Body of pancreas (tissue), 4 donors: ENCODE data around the gene IL3. TPM values are rescaled to one million over a fixed set of nuclear protein-coding genes. Genes with fewer than 3 reads are reported as not detected.
A peak's percentile ranks its signal among the peaks of the same experiment; 100 is the strongest.

Experiments
- ATAC-seq: fragments of 150-250 bp; one replicate; pipeline ENCODE4 v1.9.1; 2016
- DNase-seq, 4 donors: peaks; one replicate each; pipeline ENCODE4 v3.0.0-alpha.2; 2019
- H3K27ac ChIP-seq, 4 donors: fragments of 200-600 bp; sonication (generic); 1 replicate in 3 of 4; 2 replicates in 1 of 4; pipeline versions ENCODE4 v1.5.1 to v1.6.1; 2016 to 2019; ENCODE audit warnings: mild to moderate bottlenecking in 1 of 4, mixed read lengths in 1 of 4, moderate library complexity in 1 of 4
- H3K27me3 ChIP-seq, 2 donors: fragments of 200-600 bp; sonication (generic); one replicate each; pipeline ENCODE4 v1.6.0; 2016; ENCODE audit warnings: mild to moderate bottlenecking in 1 of 2
- H3K36me3 ChIP-seq, 2 donors: fragments of 200-600 bp; sonication (generic); replicated peaks in 1 of 2; 2 replicates each; pipeline ENCODE4 v1.5.1; 2016; ENCODE audit warnings: low read depth in 2 of 2; ENCODE audit not compliant: insufficient read depth in 1 of 2
- H3K4me1 ChIP-seq: fragments of 200-600 bp; sonication (generic); one replicate; pipeline ENCODE4 v1.6.0; 2016
- H3K4me3 ChIP-seq, 2 donors: fragments of 200-600 bp; sonication (generic); 1 replicate in 1 of 2; 2 replicates in 1 of 2; pipeline ENCODE4 v1.5.1; 2016 to 2019
- H3K9me3 ChIP-seq, 3 donors: fragments of 200-600 bp; sonication (generic); 1 replicate in 2 of 3; 2 replicates in 1 of 3; pipeline ENCODE4 v1.5.1; 2016
- POLR2A ChIP-seq, 3 donors: fragments of 450-650 bp; IDR thresholded peaks; one replicate each; pipeline ENCODE4 v1.6.1; 2016; ENCODE audit warnings: antibody characterized with exemption in 3 of 3, mild to moderate bottlenecking in 2 of 3
- WGBS, 2 donors: methylation state at CpG; one replicate each; pipeline ENCODE4 v1.1.5; 2017; 5-methylcytosine and 5-hydroxymethylcytosine counted together
- intact Hi-C: fragments of 100-400 bp; cut with DNase I; formaldehyde crosslinking; loops from one replicate; pipeline ENCODE4 v1.15.1; 2023
- total RNA-seq, 2 donors: library from RNA; depleted of rRNA; stranded (reverse); fragments of >200 nt; gene quantifications; one replicate each; pipeline ENCODE4 v1.1.0, GENCODE V29; 2016
- TF ChIP-seq, protein P1 (sequence below), 7 experiments: fragments of 450-650 bp in 4 of 7; fragments of 200-600 bp in 3 of 7; sonication (generic) in 3 of 7; IDR thresholded peaks; one replicate each; pipeline ENCODE4 v1.5.1; 2016 to 2019; ENCODE audit warnings: antibody characterized with exemption in 7 of 7

Gene IL3
- total RNA-seq, 2 donors from 2014 or later, result not detected

DNA sequence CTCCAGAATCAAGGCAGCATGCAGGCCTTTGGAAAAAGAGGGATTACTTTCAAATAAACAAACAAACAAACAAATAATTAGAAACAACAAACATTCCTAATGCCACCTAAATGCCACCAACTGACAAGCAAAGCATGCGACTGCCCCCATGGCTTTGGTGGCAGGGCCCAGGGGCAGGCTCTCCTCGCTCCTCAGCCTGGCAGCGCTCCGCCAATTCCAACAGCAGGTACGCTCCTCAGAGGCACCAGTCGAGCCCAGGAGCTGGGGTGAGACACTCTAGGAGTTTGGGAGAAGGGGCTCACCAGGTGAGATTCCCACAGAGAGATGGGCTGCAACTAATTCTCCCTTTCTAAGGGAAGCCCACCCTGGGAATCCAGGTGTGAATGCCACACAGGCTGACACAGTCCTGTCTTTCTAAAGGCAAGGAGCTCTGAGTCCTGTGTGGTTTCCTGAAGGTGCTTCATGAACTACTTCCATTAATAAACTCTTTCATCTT lies 41.0 kb downstream of the IL3 start:
- TF ChIP-seq, protein P1, sequence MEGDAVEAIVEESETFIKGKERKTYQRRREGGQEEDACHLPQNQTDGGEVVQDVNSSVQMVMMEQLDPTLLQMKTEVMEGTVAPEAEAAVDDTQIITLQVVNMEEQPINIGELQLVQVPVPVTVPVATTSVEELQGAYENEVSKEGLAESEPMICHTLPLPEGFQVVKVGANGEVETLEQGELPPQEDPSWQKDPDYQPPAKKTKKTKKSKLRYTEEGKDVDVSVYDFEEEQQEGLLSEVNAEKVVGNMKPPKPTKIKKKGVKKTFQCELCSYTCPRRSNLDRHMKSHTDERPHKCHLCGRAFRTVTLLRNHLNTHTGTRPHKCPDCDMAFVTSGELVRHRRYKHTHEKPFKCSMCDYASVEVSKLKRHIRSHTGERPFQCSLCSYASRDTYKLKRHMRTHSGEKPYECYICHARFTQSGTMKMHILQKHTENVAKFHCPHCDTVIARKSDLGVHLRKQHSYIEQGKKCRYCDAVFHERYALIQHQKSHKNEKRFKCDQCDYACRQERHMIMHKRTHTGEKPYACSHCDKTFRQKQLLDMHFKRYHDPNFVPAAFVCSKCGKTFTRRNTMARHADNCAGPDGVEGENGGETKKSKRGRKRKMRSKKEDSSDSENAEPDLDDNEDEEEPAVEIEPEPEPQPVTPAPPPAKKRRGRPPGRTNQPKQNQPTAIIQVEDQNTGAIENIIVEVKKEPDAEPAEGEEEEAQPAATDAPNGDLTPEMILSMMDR (IDR thresholded peaks at IDR 0.05), result no peak
- TF ChIP-seq POLR2A (IDR thresholded peaks at IDR 0.05), result no peak
- no peak for DNase-seq
- 94 to 96% methylated on average over 6 of the region's 6 CpGs for WGBS, 2 donors
- Histone ChIP-seq H3K9me3 (no peaks in the 10 kb centered on the region), H3K27me3 (no peaks in the 10 kb centered on the region), H3K4me3 (no peak overlapping the region), H3K27ac (no peak overlapping the region), H3K4me1 (peaks cover 15% of the 10 kb centered on the region), H3K36me3 (no peaks in the 10 kb centered on the region)
- intact Hi-C loops, result no loop called here
- no peak for ATAC-seq

DNA sequence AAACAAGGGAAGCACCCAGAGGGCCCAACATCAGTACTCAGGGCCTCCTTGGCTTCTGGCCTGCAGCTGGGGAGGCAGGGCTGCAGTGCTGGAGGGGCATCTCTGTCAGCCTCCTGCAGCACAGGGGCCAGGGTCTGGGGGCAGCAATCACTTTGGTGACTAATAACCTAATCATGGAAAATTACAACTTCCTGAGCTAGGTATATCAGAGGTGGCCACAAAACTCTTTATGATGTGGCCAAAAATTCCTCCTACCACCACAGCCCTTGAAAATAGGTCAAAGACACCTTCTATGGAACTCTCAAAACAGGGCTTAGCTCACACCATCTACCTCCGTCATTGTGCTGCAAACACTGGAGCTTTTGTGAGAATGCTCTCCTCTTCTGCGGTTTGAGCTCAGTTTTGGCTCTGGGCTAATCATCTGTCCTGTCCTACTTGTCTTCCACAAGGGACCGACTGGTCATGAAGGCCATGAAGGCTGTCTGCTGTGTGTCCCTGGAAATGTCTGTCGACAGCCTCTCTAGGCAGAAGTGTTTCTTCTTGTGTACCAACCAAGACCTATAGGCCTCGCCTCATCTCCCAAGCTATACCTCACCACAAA lies 41.7 kb downstream of the IL3 start:
- no peak for DNase-seq
- Histone ChIP-seq H3K27me3 (no peaks in the 10 kb centered on the region), H3K4me3 (no peak overlapping the region), H3K9me3 (no peaks in the 10 kb centered on the region), H3K4me1 (peaks cover 15% of the 10 kb centered on the region), H3K36me3 (no peaks in the 10 kb centered on the region), H3K27ac (peak overlapping the region in 1 of 4 donors; percentile 62)
- TF ChIP-seq, protein P1 (IDR thresholded peaks at IDR 0.05), result no peak
- ATAC-seq, result no peak
- 76 to 87% methylated on average over 5 of the region's 5 CpGs for WGBS, 2 donors
- intact Hi-C loops, result no loop called here

DNA sequence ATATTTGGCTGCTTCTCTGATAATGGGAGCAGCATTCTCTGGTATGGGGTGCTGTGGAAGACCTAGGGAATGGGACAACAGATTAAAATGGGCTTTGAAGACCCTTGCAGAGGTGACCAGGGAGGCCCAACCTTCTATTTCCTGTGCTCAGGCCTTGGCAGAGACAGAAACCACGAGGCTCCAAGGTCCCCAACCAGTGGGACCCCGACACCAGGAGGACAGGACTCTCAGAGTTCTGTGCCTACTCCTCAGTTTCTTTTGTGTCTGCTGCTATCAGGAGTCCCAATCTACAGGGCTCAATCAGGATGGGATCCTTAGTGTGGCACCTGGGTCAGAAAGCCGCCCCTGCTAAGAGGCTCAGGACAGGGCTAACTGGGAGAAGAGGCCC lies 42.5 kb downstream of the IL3 start:
- intact Hi-C loops, result no loop called here
- H3K9me3 ChIP-seq, result no peaks in the 10 kb centered on the region
- peaks cover 15% of the 10 kb centered on the region for H3K4me1 ChIP-seq
- TF ChIP-seq POLR2A (IDR thresholded peaks at IDR 0.05), result no peak
- TF ChIP-seq, protein P1 (IDR thresholded peaks at IDR 0.05), result no peak
- no peak for DNase-seq
- no peaks in the 10 kb centered on the region for H3K36me3 ChIP-seq
- WGBS, 2 donors, result 71 to 72% methylated on average over 2 to 3 of the region's 3 CpGs
- peak overlapping the region in 2 of 4 donors; percentile 59 to 62 for H3K27ac ChIP-seq
- no peak for ATAC-seq
- H3K4me3 ChIP-seq, result no peak overlapping the region
- no peaks in the 10 kb centered on the region for H3K27me3 ChIP-seq

DNA sequence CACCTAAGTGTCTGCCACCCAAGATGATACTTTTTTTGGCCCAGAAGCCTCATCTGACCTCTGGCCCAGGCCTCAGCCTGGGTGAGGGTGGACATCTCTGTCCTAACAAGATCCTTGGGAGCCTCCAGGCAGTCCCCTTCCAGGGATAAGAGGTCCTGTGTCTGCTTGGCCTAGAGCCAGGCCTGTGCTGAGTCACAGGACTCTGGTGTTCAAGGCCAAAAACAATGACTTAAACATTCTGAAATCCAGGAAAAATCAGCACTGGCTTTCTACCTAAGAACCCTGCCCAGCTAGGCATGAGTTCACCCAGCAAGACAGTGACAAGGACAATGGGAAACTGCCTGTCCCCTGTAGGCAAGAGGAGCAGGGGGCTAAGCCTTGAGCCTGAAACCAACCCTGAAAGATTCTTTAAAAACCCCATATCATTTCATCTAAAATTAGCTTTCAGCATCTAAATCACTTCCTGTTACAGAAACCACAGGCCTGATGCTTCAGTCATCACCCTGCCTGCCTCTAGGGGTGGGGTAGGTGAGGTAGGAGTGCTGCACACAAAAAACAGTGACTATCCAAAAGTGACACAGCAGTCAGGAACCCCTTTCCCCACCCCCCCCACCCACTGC lies 43.0 kb downstream of the IL3 start:
- no peak for TF ChIP-seq POLR2A (IDR thresholded peaks at IDR 0.05)
- TF ChIP-seq, protein P1 (IDR thresholded peaks at IDR 0.05), result no peak
- Histone ChIP-seq H3K9me3 (no peaks in the 10 kb centered on the region), H3K27me3 (no peaks in the 10 kb centered on the region), H3K4me1 (peaks cover 15% of the 10 kb centered on the region), H3K4me3 (no peak overlapping the region), H3K27ac (peak overlapping the region in 2 of 4 donors; percentile 59 to 62), H3K36me3 (no peaks in the 10 kb centered on the region)
- intact Hi-C loops, result no loop called here
- DNase-seq (peak; percentile 79 to 90 (median 84)), ATAC-seq (peak; percentile 90)

DNA sequence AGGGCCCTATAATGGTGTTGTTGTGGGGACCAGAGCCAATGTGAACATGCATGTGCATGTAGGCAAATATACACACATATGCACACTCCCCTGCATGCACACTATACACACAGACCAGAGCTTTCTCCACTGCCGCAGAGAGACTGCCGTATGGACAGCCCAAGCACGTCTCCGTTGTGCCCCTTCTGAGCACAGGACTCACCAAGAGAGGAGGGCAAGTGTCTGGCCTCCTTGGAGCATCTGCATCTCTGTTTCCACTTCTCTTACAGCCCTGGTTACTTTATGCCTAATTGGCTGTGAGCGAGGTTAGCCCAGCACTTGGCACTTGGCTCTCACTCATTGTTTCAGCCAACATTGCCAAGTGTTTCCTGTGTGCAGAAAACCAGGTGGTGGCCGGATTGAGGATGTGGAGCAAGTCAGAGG lies 43.5 kb downstream of the IL3 start:
- no peaks in the 10 kb centered on the region for H3K27me3 ChIP-seq
- no peaks in the 10 kb centered on the region for H3K36me3 ChIP-seq
- no peak for DNase-seq
- WGBS, 2 donors, result 71 to 89% methylated on average over 5 to 6 of the region's 6 CpGs
- intact Hi-C loops, result no loop called here
- no peak for ATAC-seq
- H3K27ac ChIP-seq, result peak overlapping the region in 1 of 4 donors; percentile 62
- no peak overlapping the region for H3K4me3 ChIP-seq
- peaks cover 15% of the 10 kb centered on the region for H3K4me1 ChIP-seq
- no peak for TF ChIP-seq POLR2A (IDR thresholded peaks at IDR 0.05)
- TF ChIP-seq, protein P1 (IDR thresholded peaks at IDR 0.05), result no peak
- no peaks in the 10 kb centered on the region for H3K9me3 ChIP-seq
